GM21825 (cell line): ENCODE data around the gene COQ9.
"Not testable (repeated sequence)": the region's sequence is repeated elsewhere in the genome, so short reads cannot be mapped to it uniquely, and the experiment has no call there.

Experiments
- ATAC-seq: cut with Tn5 transposase; IDR thresholded peaks from one replicate; pipeline ENCODE4 v1.9.1; 2021; ENCODE audit warnings: mild to moderate bottlenecking, moderate library complexity; ENCODE audit not compliant: unreplicated experiment

Gene COQ9, protein sequence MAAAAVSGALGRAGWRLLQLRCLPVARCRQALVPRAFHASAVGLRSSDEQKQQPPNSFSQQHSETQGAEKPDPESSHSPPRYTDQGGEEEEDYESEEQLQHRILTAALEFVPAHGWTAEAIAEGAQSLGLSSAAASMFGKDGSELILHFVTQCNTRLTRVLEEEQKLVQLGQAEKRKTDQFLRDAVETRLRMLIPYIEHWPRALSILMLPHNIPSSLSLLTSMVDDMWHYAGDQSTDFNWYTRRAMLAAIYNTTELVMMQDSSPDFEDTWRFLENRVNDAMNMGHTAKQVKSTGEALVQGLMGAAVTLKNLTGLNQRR

DNA sequence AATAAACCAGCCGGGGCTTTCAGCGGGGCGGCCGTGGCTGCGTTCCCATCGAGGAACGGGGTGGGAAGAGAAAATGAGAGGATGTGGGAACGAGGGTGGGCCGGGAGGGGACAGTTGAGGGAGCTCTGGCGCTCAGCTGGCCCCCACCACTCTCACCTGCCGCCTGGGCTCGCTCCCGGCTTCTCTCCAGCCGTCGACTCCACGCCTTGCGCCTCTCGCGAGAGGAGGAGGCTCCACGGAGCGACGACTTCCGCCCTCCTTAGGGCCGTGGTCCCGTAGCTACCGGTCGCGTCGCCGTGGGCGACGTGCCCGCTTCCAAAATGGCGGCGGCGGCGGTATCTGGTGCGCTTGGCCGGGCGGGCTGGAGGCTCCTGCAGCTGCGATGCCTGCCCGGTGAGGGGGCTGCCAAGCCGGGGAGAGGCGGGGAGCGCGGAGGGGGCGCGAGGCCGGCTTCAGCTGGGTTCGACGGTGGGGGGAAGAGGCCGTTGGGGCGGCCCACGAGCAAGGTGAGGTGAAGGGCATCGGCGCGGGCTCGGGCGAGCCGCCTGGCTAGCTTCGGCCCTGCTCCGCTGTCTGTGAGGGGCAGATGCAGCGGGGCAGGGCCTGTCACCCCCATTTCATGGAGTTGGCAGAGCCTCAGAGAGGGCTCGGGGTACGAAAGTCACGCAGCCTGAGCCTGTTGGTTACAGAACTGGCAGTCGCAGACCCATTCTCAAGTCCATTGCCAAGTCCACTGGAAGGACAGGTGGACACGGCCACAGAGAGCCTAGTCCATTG lies at the start of gene COQ9, which contains the start of gene CIAPIN1:
COQ9 (plus strand) TSS at position 294 of the 777 bp plus-strand sequence; CDS start at position 321, 27 bp downstream.
CIAPIN1 (minus strand) TSS at position 200 of the 777 bp plus-strand sequence. CDS start 6,457 bp downstream, outside the sequence.
- peak; percentile 98 for ATAC-seq

DNA sequence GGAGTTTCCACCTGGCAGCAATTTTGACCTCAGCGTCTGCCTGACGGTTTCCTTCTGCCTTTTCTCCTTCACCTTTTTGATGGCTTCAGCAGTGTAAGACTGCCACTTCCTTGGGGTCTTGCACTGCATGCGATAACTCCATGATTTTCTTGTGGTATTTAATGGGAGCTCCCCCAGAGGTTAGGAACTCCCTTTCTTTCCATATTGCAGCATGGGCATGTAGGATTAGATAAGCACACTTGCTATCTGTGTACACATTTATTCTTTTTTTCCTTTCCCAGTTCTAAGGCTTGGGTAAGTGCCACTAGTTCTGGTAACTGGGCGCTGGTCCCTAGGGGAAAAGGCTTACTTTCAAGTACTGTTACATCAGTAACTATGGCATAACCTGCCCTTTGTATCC lies 49.8 kb upstream of the COQ9 start:
- ATAC-seq, result not testable (repeated sequence)

DNA sequence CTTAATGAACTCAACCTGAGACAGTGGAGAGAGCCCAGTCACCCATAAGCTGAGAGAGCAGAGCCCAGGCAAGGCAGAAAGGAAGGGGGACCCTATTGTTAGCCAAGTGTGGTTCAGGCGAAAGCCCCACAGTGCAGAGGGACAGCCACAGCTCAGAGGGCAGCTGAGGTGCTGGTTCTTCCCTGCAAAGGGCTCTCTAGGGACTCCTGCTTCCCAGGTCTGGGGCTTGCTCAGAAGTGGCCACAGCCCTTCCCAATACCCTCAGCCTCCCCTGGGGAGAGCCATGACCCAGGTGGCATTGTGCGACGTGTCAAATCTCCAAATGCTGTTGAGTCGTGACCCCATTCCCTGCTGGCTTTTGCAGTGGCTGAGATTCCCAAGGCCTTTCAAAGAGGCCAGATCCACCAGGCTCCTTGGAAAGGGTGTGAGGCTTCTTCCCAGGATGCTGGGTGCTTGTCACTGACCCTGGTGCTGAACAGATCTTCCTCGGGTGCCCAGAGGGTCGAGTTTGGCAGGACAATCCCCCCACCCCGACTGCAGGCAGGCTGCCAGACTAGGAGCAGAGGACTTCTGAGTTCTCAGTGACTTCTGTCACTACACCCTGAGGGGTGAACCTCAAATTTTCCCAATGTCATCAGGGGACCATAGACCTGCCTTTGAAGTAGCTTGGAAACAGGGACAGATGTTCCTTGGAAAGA lies 45.2 kb upstream of the COQ9 start:
- ATAC-seq, result no peak

DNA sequence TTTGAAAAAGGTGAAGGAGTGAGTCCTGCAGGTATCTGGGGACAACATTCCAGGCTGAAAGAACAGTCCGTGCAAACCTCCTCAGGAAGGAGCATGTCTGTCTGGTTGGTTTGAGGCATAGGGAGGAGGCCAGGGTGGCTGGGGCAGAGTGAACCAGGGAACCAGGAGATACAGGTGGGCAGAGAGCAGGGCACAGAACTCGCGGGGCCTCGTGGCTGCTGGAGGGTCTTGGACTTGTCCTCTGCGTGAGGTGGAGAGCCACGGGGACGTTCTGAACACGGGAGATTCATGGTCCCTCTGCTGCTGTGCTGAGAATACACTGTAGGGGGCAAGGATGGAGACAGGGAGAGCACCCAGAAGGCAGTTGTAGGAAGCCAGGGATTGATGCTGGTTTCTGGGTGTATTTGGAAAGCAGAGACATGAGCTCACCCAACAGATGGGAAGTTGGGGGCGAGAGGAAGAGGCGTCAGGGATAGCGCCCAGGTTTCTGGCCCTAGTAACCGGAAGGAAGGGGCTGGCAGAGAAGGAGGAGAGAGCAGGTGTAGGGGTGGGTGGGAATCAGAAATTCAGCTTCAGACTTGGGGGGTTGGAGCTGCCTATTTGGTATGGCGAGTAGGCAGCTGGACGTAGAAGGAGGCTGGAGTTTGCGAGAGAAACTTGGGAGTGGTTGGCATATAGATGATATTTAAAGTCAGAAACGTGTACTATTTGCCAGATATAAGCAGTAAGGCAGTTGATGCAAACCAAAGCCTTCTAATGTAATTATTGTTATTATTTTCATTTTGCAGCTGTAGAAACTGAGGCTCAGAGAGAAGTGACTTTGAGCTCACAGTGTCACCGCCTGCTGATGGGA lies 43.1 kb upstream of the COQ9 start, which contains the start of gene CCL17:
CCL17 (plus strand) TSS at position 803 of the 853 bp plus-strand sequence. CDS start 9,166 bp downstream, outside the sequence.
- ATAC-seq, result no peak

DNA sequence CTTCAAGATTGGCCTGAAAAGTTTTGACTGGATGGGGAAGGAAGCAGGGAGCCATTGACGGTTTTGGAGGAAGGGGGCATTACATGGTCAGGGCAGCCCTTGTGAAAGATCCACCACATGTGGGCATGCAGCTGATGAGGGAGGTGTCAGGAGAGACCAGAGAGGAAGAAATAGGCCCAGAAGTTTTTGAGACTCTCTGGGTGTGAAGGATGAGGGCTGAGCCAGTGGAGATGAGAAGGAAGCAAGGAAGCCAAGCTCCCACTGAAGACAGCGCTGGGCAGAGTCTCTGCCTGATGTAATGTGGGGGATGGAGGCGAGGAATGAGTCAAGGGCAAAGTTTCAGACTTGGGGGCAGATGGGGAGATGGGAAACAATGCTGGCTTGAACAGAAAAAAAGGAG lies 42.2 kb upstream of the COQ9 start:
- no peak for ATAC-seq

DNA sequence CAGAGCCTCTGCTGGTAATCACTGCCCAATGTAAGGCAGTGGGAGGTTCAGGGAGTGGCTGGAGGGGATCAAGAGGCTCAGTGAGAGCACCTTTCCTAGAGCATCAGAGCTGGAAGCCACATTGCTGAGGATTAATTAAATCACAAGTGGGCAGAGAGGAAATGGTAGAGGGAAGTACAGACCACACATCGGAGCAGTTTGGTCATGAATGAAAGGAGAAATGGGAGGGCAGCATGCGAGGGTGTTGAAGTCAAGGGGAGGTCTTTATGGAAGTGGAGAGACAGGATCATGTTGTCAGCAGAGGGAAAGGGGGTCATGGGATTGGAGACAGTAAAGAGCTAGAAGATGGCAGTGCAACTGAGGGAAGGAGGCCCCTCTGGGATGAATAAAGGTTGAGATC lies 40.4 kb upstream of the COQ9 start:
- no peak for ATAC-seq

DNA sequence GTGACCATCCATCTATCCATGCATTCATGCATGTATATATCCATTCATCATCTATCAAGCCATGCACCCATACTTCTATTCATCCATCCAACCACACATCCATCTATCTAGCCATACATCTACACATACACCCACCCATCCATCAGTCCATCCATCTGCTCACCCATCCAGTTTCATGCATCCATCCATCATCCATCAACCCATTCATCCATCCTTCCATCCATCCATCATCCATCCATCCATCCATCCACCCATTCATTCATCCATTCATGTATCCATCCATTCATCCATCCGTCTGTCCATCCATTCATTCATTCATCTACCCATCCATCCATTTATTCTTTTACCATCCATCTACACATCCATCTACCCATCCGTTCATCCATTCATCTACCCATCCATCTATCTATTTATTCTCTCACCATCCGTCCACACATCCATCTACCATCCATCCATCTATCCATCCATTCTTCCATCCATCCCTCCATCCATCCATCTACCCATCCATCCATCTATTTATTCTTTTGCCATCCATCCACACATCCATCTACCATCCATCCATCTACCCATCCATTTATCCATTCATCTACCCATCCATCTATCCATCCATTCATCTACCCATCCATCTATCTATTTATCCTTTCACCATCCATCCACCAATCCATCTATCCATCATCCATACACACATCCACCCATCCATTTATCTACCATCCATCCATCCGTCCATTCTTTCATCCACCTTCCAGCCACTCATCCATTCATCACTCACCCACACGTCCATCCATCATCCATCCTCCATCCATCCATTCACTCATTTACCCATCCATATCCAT lies 39.5 kb upstream of the COQ9 start:
- ATAC-seq, result no peak

DNA sequence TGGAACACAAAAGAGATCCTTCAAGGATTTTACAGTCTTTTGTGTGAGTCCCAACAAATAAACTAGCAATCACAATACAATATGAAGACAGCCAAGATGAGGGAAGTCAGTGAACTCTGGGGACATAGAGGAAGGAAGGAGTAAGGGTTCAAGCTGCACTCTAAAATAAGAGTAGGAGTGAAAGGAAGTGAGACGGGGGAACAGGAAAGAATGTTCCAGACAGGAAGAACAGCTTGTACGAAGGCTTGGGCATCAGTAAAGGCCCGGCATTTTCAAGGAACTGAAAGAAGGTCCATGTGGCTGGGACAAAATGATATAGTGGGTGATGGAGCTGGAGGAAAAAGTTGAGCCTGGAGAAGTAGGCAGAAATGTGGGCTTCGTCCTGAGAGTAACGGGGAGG lies 38.2 kb upstream of the COQ9 start:
- no peak for ATAC-seq

DNA sequence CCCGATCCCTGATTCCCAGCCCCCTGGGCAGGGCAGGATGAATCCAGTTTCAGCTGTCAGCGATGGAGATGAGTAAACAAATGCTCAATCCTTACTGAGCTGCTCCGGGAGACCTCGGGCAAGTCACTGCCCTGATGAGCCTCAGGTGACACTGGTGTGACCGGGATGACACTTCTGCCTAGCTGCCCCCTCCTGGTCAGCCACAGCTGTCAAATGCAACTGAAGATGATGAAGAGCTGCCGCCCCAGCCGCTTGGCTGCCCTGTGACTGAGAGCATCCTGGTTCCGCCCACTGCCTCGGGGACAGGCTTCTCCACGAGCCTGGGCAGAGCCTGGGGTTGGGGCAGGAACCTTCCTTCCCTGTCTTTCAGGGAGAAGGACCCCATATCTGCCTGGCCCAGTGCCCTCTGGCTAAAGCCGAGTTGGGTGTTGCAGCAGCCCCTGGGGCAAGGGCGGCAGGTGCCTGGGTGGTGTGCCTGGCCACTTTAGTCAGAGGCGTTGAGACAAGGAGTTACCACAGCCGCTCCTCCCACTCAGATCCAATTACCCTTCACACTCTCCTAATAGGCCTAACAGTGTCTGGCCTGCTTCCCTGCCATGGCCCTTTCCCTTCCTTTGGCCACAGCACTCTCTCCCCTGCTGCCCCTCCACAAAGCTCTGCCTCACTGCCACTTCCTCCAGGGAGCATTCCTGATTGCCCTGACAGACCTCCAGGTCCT lies 37.2 kb upstream of the COQ9 start:
- ATAC-seq, result no peak

DNA sequence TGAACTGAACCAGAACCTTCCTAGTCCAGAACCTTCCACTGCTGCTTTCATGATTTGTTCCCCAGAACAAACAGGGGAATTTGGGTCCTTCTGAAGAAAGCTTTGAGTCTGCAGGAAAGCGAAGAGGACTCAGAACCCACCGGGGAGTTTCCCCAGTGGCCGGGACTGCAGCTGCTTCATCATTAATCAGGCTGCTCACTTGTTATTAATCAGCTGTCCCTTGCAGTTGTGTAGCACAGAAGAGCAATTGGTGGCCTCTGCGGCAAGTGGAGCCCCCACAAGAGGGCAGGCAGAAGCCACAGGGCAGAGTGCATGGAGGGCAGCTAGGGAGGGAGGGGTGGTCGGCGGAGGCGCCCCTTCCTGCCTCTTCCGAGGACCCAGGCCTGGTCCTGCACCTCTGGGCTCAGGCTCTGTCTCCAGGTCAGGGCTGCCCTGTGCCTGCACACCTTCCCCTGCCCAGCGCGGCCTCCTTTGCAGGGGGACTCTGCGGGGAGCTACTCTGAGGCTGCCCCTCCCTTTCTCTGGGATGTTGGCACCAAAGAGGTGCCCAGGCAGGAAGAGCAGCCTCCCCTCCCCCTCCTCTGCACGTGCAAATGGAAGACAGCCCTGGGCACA lies 35.8 kb upstream of the COQ9 start:
- ATAC-seq, result no peak

DNA sequence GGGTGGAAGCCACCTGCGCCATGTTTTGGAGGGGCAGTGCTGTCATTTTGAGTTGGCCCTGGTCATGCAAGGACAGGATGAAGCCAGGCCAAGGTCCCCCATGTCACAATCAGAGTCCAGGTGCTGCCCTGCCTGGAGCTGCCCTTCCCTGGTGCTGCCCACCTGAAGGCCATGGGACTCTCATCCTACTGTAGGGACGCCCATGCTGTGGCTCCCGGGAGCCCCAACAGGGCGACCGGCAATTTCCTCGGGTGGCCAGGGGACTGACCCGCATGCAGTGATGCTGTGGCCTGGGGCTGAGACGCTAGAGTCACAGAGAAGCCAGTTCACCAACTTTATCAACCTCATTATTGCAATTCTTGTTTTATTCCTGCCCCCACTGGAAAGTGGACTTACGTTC lies 34.7 kb upstream of the COQ9 start:
- no peak for ATAC-seq

DNA sequence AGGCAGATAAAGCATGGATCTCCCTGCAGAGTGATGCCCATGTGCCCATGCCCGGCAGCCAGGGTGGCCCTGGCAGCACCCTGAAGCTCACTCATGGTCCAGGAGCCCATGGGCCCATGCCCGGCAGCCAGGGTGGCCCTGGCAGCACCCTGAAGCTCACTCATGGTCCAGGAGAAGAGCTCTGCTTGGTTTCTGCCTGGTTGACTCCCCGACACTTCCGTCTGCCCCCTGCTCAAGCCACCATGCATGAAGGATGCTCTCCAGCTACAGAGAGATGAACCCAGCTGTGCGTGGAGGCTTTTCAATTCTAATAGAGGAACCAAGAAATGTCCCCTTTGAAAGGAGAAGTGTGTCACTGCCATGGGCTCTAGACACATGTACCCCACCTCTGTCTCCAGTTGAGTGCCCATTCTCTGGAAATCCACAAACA lies 34.0 kb upstream of the COQ9 start:
- peak; percentile 68 for ATAC-seq

DNA sequence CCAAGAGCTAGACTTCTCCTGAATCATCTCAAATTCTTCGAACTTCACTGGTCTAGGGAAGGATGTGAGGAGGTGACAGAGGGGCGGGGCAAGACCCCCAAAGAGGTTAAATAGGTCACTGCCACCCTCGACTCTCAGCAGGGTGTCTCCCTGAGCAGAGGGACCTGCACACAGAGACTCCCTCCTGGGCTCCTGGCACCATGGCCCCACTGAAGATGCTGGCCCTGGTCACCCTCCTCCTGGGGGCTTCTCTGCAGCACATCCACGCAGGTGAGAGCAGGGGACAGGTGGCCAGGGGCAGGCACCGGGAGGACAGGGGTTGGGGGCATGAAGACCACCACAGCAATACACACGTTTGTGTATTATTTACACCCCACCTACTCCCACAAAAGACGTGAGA lies 33.5 kb upstream of the COQ9 start:
- ATAC-seq, result peak; percentile 5

DNA sequence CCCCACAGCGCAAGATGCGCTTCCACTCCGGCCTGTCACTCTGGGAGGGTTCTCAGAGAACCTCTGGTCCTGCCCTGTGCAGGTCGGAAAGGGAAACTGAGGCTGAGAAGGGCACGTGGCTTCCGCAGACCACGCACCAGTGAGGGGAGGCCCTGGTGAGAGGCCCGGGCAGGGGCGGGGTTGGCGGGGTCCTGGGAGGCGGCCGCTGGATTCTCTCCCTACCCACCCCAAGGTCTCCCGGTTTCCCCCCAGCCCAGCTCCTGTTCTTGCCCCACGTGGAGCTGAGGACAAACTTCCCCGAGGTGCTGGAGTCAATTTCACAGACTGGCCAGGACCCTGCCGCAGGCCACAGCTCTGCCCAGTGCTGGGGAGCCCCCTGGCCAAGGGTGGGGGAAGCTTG lies 31.2 kb upstream of the COQ9 start:
- ATAC-seq, result no peak

DNA sequence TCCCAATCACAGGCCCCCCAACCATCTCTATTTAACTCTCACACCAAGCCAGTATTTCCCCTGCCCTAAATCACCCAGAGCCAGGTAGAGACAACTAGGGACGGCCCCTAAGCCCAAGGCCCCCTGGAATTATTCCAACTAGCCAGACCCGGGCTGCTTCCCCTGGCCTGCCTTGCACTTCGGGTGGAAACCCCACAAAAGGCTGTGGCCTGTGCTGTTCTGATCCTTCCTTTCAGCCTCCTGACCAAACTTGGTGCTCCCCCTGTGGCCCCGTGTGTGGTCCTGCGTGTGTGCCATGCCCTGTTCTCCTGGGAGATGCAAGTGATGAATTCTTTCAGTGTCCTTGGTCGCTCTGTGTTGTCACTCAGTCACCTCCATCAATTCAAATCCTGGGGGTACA lies 27.8 kb upstream of the COQ9 start:
- no peak for ATAC-seq

DNA sequence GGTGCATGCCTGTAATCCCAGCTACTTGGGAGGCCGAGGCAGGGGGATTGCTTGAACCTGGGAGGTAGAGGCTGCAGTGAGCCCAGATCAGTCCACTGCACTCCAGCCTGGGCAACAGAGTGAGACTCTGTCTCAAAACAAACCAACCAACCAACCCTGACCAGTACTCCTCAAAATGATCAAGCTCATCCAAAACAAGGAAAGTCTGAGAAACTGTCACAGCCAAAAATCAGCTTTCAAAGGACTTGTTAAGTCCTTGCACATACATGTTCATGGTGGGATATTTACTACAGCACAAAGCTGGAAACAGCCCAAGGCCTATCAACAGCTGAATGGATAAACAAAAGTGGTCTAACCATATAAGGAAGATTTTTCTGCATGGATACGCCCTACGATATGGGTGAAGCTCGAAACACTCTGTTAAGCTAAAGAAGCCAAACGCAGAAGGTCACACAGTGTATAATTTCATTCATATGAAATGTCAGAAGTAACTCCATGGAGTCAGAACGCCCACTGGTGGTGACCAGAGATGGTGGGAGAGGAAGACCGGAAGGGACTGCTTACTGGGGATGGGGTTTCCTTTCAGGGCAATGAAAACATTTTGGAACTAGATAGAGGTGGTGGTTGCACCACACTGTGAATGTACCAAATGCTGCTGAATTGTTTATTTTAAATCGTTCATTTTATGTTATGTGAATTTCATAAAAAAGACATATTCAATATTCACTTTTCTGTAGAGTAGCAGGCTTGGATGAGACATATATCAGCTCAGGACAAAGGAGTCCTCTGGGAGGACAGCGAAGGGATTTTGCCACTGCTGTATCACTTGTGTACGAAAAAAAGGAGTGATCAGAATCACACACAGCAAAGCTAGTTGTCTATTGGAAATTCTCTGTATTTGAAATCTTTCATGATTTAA lies 25.0 kb upstream of the COQ9 start:
- no peak for ATAC-seq

DNA sequence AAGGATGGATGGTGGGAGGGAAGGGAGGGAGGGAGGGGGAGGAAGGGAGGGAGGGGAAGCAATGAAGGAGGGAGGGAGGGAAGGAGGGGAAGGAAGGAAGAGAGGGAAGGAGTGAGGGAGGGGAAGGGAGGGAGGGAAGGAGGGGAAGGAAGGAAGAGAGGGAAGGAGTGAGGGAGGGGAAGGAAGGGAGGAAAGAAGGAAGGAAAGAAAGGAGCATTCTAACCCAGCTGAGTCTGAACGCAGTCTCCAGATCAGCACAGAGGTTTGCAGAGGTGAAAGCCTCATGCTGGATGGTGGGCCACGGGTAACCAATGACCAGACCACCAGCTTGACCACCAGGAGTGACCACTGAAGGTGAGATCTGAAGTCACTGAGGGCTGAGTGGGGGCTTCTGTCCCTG lies 24.1 kb upstream of the COQ9 start:
- no peak for ATAC-seq

DNA sequence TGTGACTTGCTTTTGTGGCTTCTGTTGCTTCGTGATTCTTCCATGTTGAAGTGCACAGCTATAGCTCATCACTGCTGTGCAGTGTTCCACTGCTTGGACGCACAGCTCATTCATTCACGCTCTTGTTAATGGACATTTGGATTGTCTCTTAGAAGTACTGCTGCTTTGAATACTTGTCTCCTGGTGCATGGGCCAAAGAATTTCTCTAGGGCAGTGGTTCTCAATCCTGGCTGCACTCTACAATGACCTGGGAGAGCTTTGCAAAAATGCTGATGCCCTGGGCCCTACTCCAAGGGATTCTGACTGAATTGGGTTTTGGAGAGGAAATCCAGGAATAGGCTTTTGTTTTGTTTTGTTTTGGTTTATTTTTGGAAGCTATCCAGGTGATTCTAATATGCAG lies 22.7 kb upstream of the COQ9 start:
- ATAC-seq, result no peak
